Ascending aorta (tissue), 2 donors: ENCODE measurements around the gene PSG11. TPM values are rescaled to one million over a fixed set of nuclear protein-coding genes. Genes with fewer than 3 reads are reported as not detected.
"Not testable (repeated sequence)": the region's sequence is repeated elsewhere in the genome, so short reads cannot be mapped to it uniquely, and the experiment has no call there.

ENCODE experiments used
- DNase-seq, 2 donors: peaks; one replicate each; pipeline ENCODE4 v3.0.0-alpha.2; 2019; ENCODE audit warnings: low spot score in 2 of 2
- H3K27ac ChIP-seq, 2 donors: fragments of 200-600 bp; sonication (generic); one replicate each; pipeline ENCODE4 v1.5.1; 2016 to 2017; ENCODE audit warnings: mild to moderate bottlenecking in 1 of 2
- H3K27me3 ChIP-seq: fragments of 200-600 bp; sonication (generic); one replicate; pipeline ENCODE4 v1.5.1; 2017
- H3K36me3 ChIP-seq, 2 donors: fragments of 200-600 bp; sonication (generic); one replicate each; pipeline ENCODE4 v1.5.1; 2016
- H3K4me1 ChIP-seq, 2 donors: fragments of 200-600 bp; sonication (generic); one replicate each; pipeline ENCODE4 v1.5.1; 2016 to 2017; ENCODE audit warnings: mild to moderate bottlenecking in 1 of 2
- H3K4me3 ChIP-seq, 2 donors: fragments of 200-600 bp; sonication (generic); one replicate each; pipeline ENCODE4 v1.5.1; 2016 to 2017; ENCODE audit warnings: mild to moderate bottlenecking in 1 of 2
- H3K9me3 ChIP-seq, 2 donors: fragments of 200-600 bp; sonication (generic); one replicate each; pipeline ENCODE4 v1.5.1; 2016
- CTCF ChIP-seq, 3 experiments: fragments of 200-600 bp in 2 of 3; fragments of 450-650 bp in 1 of 3; sonication (generic) in 2 of 3; IDR thresholded peaks; one replicate each; pipeline ENCODE4 v1.5.1; 2016 to 2019; ENCODE audit warnings: antibody characterized with exemption in 3 of 3, mild to moderate bottlenecking in 1 of 3, moderate library complexity in 1 of 3
- intact Hi-C: fragments of 100-400 bp; cut with DNase I; formaldehyde crosslinking; loops from one replicate; pipeline ENCODE4 v1.15.1; 2023
- total RNA-seq: library from RNA; depleted of rRNA; stranded (reverse); fragments of >200 nt; gene quantifications from one replicate; pipeline ENCODE4 v1.1.0, GENCODE V29; 2016

The PSG11 gene
- total RNA-seq: not detected

GRCh38 chr19:43026369-43026768, at the start of gene PSG11:
Gene PSG11 (minus strand): TSS chr19:43026469. CDS start chr19:43026372, 97 bp downstream.
- DNase-seq, intact Hi-C loops, H3K27me3 ChIP-seq, H3K9me3 ChIP-seq, H3K36me3 ChIP-seq, H3K4me3 ChIP-seq, H3K4me1 ChIP-seq, H3K27ac ChIP-seq: not testable (repeated sequence)

- H3K4me1 ChIP-seq, H3K4me3 ChIP-seq, H3K36me3 ChIP-seq, H3K27ac ChIP-seq, DNase-seq, H3K27me3 ChIP-seq, H3K9me3 ChIP-seq, intact Hi-C loops: not testable (repeated sequence)
Measured at GRCh38 chr19:43062418-43062817, 36.1 kb upstream of the PSG11 start.

GRCh38 chr19:43061326-43061725, 35.1 kb upstream of the PSG11 start:
- intact Hi-C loops, DNase-seq, H3K4me3 ChIP-seq, H3K9me3 ChIP-seq, H3K27me3 ChIP-seq, H3K27ac ChIP-seq, H3K36me3 ChIP-seq, H3K4me1 ChIP-seq: not testable (repeated sequence)

GRCh38 chr19:43060254-43060653, 34.0 kb upstream of the PSG11 start:
- H3K4me1 ChIP-seq, H3K27ac ChIP-seq, H3K36me3 ChIP-seq, H3K27me3 ChIP-seq, intact Hi-C loops, H3K4me3 ChIP-seq, DNase-seq, H3K9me3 ChIP-seq: not testable (repeated sequence)

GRCh38 chr19:43059482-43059881, 33.2 kb upstream of the PSG11 start:
- H3K4me3 ChIP-seq, DNase-seq, H3K27me3 ChIP-seq, intact Hi-C loops, H3K4me1 ChIP-seq, H3K36me3 ChIP-seq, H3K9me3 ChIP-seq, H3K27ac ChIP-seq: not testable (repeated sequence)

GRCh38 chr19:43058440-43058839, 32.2 kb upstream of the PSG11 start:
- H3K9me3 ChIP-seq, H3K36me3 ChIP-seq, intact Hi-C loops: not testable (repeated sequence)

GRCh38 chr19:43047966-43048365, 21.7 kb upstream of the PSG11 start:
- H3K36me3 ChIP-seq, H3K9me3 ChIP-seq, intact Hi-C loops: not testable (repeated sequence)

More at GRCh38 chr19:43058440-43058839, 32.2 kb upstream of the PSG11 start:
- H3K4me3 ChIP-seq, H3K27ac ChIP-seq, DNase-seq, H3K4me1 ChIP-seq, H3K27me3 ChIP-seq: not testable (repeated sequence)

GRCh38 chr19:43046578-43046977, 20.3 kb upstream of the PSG11 start:
- H3K36me3 ChIP-seq, DNase-seq, H3K4me3 ChIP-seq, H3K27ac ChIP-seq, H3K9me3 ChIP-seq, intact Hi-C loops, H3K4me1 ChIP-seq, H3K27me3 ChIP-seq: not testable (repeated sequence)

More at GRCh38 chr19:43047966-43048365, 21.7 kb upstream of the PSG11 start:
- not testable (repeated sequence) for DNase-seq, H3K4me3 ChIP-seq, H3K27ac ChIP-seq, H3K27me3 ChIP-seq, H3K4me1 ChIP-seq

- H3K4me3 ChIP-seq, intact Hi-C loops: not testable (repeated sequence)
Measured at GRCh38 chr19:43043492-43044180, 17.4 kb upstream of the PSG11 start.

GRCh38 chr19:43031645-43032044, 5.4 kb upstream of the PSG11 start:
- intact Hi-C loops, H3K36me3 ChIP-seq, H3K27ac ChIP-seq, H3K9me3 ChIP-seq, H3K27me3 ChIP-seq, DNase-seq, H3K4me1 ChIP-seq, H3K4me3 ChIP-seq: not testable (repeated sequence)

More at GRCh38 chr19:43043492-43044180, 17.4 kb upstream of the PSG11 start:
- DNase-seq, H3K9me3 ChIP-seq, H3K36me3 ChIP-seq, H3K27ac ChIP-seq, H3K4me1 ChIP-seq, H3K27me3 ChIP-seq: not testable (repeated sequence)

GRCh38 chr19:43028866-43029265, 2.6 kb upstream of the PSG11 start:
- TF ChIP-seq CTCF (IDR thresholded peaks at IDR 0.05): no peak
- Histone ChIP-seq H3K27ac (no peak overlapping the region), H3K27me3 (no peaks in the 10 kb centered on the region), H3K4me1 (no peaks in the 10 kb centered on the region), H3K36me3 (no peaks in the 10 kb centered on the region), H3K9me3 (no peaks in the 10 kb centered on the region), H3K4me3 (no peak overlapping the region)
- no peak for DNase-seq
- intact Hi-C loops: no loop called here

GRCh38 chr19:43027985-43028384, 1.7 kb upstream of the PSG11 start:
- H3K27ac ChIP-seq, intact Hi-C loops, H3K9me3 ChIP-seq, DNase-seq, H3K4me1 ChIP-seq, H3K27me3 ChIP-seq, H3K36me3 ChIP-seq, H3K4me3 ChIP-seq: not testable (repeated sequence)

- H3K27ac ChIP-seq, H3K4me3 ChIP-seq, intact Hi-C loops, H3K9me3 ChIP-seq, H3K4me1 ChIP-seq, DNase-seq, H3K27me3 ChIP-seq, H3K36me3 ChIP-seq: not testable (repeated sequence)
Measured at GRCh38 chr19:43027061-43027460, 792 bp upstream of the PSG11 start.

GRCh38 chr19:43022098-43022497, 4.2 kb downstream of the PSG11 start:
- intact Hi-C loops, H3K9me3 ChIP-seq, H3K27me3 ChIP-seq, H3K4me1 ChIP-seq, H3K36me3 ChIP-seq, H3K4me3 ChIP-seq, DNase-seq, H3K27ac ChIP-seq: not testable (repeated sequence)
